Kidney (tissue), 14 donors: ENCODE data around the gene SEC23A. TPM values are rescaled to one million over a fixed set of nuclear protein-coding genes. Genes with fewer than 3 reads are reported as not detected.

Source experiments
- DNase-seq, 5 donors: peaks; one replicate each; pipeline ENCODE4 v3.0.0-alpha.2; 2013 to 2020
- FAIRE-seq: peaks from 2 replicates; lab custom pipeline; 2012; peaks lifted over from hg19 to GRCh38; lab: Jason Lieb, UNC
- H3K27ac ChIP-seq, 2 donors: one replicate each; pipeline ENCODE4 v1.7.0; 2013; ENCODE audit warnings: low read depth in 2 of 2, low read length in 2 of 2, inconsistent platforms in 1 of 2
- H3K27me3 ChIP-seq: one replicate; pipeline ENCODE4 v1.7.1; 2013; ENCODE audit warnings: low read length, inconsistent platforms; ENCODE audit not compliant: control insufficient read depth, insufficient read depth
- H3K36me3 ChIP-seq, 3 donors: one replicate each; pipeline versions ENCODE4 v1.7.0 to v1.7.1; 2013; ENCODE audit warnings: low read length in 3 of 3, control low read depth in 1 of 3, inconsistent platforms in 1 of 3; ENCODE audit not compliant: insufficient read depth in 3 of 3, control insufficient read depth in 2 of 3
- H3K4me1 ChIP-seq, 3 donors: one replicate each; pipeline versions ENCODE4 v1.7.0 to v1.7.1; 2013; ENCODE audit warnings: low read length in 3 of 3, inconsistent platforms in 1 of 3, low read depth in 1 of 3; ENCODE audit not compliant: control insufficient read depth in 2 of 3, insufficient read depth in 2 of 3
- H3K4me3 ChIP-seq, 3 donors: one replicate each; pipeline versions ENCODE4 v1.7.0 to v1.8.1; 2013; ENCODE audit warnings: low read length in 3 of 3, control low read depth in 1 of 3, inconsistent platforms in 1 of 3
- H3K9ac ChIP-seq, 3 donors: one replicate each; pipeline versions ENCODE4 v1.7.0 to v1.7.1; 2013; ENCODE audit warnings: low read length in 3 of 3, control low read depth in 1 of 3, inconsistent platforms in 1 of 3
- H3K9me3 ChIP-seq, 3 donors: one replicate each; pipeline versions ENCODE4 v1.7.0 to v1.7.1; 2013; ENCODE audit warnings: low read length in 3 of 3, control low read depth in 1 of 3, inconsistent platforms in 1 of 3; ENCODE audit not compliant: control insufficient read depth in 2 of 3, insufficient read depth in 1 of 3
- CTCF ChIP-seq: IDR thresholded peaks from 3 replicates; pipeline ENCODE4 v1.5.1; 2012; ENCODE audit warnings: mild to moderate bottlenecking, moderate library complexity, borderline replicate concordance; ENCODE audit not compliant: insufficient read depth; ENCODE audit errors: extremely low read depth
- intact Hi-C: fragments of 100-400 bp; cut with DNase I; formaldehyde crosslinking; loops from one replicate; pipeline ENCODE4 v1.11.1; 2022
- polyA plus RNA-seq: library from polyadenylated mRNA; stranded (reverse); fragments of 350-450 nt; fragmentation: Illumina TruSeq; extraction: RNeasy Lipid Tissue Mini Kit (QIAGEN cat#74804); gene quantifications from one replicate; pipeline ENCODE4 v1.2.3, GENCODE V29; 2014; ENCODE audit warnings: low read depth, low replicate concordance; ENCODE audit not compliant: insufficient read depth
- total RNA-seq: library from RNA; stranded (reverse); fragmentation: NEBNext Ultra II Directional; extraction: Animal tissue kit (Norgen Biotek cat#: 25700); gene quantifications from one replicate; pipeline ENCODE4 v1.2.1, GENCODE V29; 2021
- donor health status: control.
- donor health status: control.
- donor health status: control.
- donor health status: control.
- donor health status: control.
- donor health status: DM: yes; HTN: yes; CAD: no.
- donor health status: Normal renal cell carcinoma (clear cell type).

SEC23A gene
- total and polyA plus RNA-seq, 2 donors from 2014 or later: 10.9 to 48.8 TPM

DNA sequence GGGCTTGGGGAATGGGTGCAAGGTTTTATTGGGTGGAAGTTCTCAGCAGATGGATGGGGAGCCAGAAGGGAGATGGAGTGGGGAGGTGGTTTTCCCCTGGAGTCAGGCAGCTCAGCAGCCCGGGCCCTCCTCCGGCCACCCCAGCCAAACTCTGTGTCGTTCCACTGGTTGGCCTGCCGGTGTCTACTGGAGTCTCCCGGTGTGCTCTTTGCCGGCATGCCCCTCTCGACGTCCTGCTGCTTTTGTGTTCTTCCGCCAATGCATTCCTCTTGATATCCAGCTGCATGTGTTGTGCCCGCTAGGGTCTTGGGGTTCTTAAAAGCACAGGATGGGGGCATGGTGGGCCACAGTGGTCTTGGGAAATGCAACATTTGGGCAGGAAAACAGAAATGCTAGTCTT, 72.8 kb downstream of the SEC23A start:
- intact Hi-C loops: no loop called here
- no peak for TF ChIP-seq CTCF
- Histone ChIP-seq H3K27ac (no peak overlapping the region), H3K4me3 (no peak overlapping the region), H3K9ac (no peak overlapping the region), H3K36me3 (peaks cover 0 to 32% (median 16%) of the 10 kb centered on the region in 3 donors), H3K4me1 (no peaks in the 10 kb centered on the region), H3K27me3 (no peaks in the 10 kb centered on the region), H3K9me3 (no peaks in the 10 kb centered on the region)
- no peak for DNase-seq
- no peak for FAIRE-seq

- FAIRE-seq: no peak
- H3K4me3 ChIP-seq: no peak overlapping the region
- H3K36me3 ChIP-seq: peaks cover 0 to 32% (median 14%) of the 10 kb centered on the region in 3 donors
- intact Hi-C loops: no loop called here
- no peaks in the 10 kb centered on the region for H3K4me1 ChIP-seq
- H3K9me3 ChIP-seq: no peaks in the 10 kb centered on the region
- DNase-seq: no peak
- no peak overlapping the region for H3K9ac ChIP-seq
- no peak overlapping the region for H3K27ac ChIP-seq
- no peaks in the 10 kb centered on the region for H3K27me3 ChIP-seq
- no peak for TF ChIP-seq CTCF
Measured at GRCh38 chr14:39029789-39030188, 73.2 kb downstream of the SEC23A start.

DNA sequence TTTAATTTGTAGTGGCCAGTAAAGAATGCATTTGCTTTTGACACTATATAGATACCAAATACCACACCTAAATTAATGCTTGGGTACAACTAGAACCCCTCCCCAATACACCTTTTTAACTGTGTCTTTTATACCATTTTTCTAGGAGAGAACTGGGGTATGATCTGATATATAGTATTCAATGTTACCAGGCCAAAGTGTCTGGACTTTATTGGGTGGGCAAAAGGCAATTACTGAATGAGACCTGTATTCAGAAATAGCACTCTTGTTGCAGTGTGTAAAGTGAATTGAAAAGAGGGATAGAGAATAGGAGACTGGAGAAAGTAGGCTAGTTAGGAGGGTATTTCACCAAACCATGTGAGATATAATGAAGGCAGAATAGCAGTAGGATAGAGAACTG, 74.4 kb downstream of the SEC23A start:
- Histone ChIP-seq H3K9ac (no peak overlapping the region), H3K4me3 (no peak overlapping the region), H3K9me3 (no peaks in the 10 kb centered on the region), H3K27ac (no peak overlapping the region), H3K36me3 (peaks cover 0 to 32% (median 14%) of the 10 kb centered on the region in 3 donors), H3K4me1 (no peaks in the 10 kb centered on the region), H3K27me3 (no peaks in the 10 kb centered on the region)
- intact Hi-C loops: no loop called here
- FAIRE-seq (no peak), DNase-seq (no peak)
- no peak for TF ChIP-seq CTCF
